ENCODE data around the gene PHF11.

PHF11 gene
- total RNA-seq: 53.1 to 99.8 (median 83.4) reads per million in 9 experiments

DNA sequence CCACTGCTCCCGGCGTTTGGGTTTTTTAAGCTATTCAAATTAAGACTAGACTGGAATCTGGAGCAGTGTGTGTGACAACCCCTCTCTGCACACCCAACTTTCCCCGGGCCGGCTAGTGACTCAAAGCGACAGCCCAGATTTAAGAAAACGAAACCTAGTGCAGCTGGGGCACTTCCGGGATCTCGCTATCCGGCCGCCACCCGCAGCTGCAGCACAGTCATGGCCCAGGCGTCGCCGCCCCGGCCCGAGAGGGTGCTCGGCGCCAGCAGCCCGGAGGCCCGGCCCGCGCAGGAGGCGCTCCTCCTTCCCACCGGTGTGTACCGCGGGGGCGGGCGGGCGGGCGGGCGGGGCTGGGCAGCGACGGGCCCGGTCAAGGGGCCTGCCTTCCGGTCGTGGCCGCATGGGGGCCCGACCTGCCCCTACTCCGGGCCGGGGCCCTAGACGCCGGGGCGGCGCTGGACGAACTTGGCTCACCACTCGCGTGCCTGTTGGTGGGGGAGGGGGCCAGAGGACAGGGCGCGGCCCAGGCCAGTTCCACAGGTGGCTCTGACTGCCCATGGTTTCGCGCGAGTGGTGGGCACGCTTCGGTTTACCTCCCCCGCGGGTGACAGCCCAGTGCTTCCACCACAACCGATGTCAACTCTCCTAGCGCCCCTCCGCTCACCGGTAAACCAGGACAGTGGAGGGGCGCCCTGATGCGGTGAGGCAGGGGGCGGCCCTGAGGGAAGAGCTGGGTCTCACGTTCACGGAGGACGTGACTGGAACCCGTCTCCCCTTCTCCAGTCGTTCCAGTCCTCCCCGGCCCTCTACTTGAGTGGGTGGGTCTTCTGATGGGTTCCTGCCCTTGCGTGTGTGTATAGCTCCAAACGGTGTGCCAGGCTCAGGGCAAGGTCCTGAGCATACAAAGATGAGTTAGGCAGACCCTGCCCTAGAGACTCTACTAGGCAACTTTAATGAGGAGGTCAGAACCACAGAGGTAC is at the start of gene PHF11:
Gene PHF11, plus strand, starts transcription at position 171 of the 980 bp plus-strand sequence. Its CDS starts 49 bp downstream, at position 220.
- Mint-ChIP-seq H3K4me1 (ENCODE audit: low read depth in 2 of 2) (peaks cover 38 to 45% of the 10 kb centered on the region in 2 donors), H3K36me3 (ENCODE audit: insufficient read depth) (peaks cover 33% of the 10 kb centered on the region), H3K27ac (peak within 1 kb of the TSS; percentile 92 to 99), H3K27me3 (no peaks in the 10 kb centered on the region), H3K9me3 (no peaks in the 10 kb centered on the region), H3K4me3 (peak within 1 kb of the TSS; percentile 97 to 98)
- ATAC-seq (replicated peaks): peak; percentile 84
- peak; percentile 76 to 81 (median 79) for DNase-seq

DNA sequence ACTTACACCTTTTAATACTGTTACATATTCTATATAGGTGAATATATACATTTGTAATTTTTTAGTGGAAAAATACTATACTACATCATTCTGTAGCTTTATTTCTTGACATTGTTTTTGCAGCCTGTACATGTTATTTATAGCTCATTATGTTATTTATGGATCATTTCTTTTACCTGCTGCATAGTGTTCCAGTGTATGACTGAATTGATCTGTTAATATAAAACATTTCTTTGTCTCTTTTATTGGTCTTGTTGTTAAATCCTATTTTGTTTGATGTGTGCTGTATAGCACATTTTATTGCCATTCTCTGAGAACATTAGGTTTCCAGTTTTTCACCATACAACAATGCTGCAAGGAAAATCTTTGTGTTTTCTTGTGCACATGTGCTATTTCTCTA is 49.3 kb upstream of the PHF11 start:
- no peaks in the 10 kb centered on the region for H3K27me3 Mint-ChIP-seq
- peaks cover 0 to 3% of the 10 kb centered on the region in 2 donors for H3K9me3 Mint-ChIP-seq
- ATAC-seq (replicated peaks) (no peak), DNase-seq (no peak)
- H3K36me3 Mint-ChIP-seq (ENCODE audit: insufficient read depth): peaks cover 29% of the 10 kb centered on the region
- H3K27ac Mint-ChIP-seq: peak overlapping the region; percentile 97 to 99
- H3K4me3 Mint-ChIP-seq: peak overlapping the region; percentile 87 to 96
- peaks cover 30 to 63% of the 10 kb centered on the region in 2 donors for H3K4me1 Mint-ChIP-seq (ENCODE audit: low read depth in 2 of 2)

DNA sequence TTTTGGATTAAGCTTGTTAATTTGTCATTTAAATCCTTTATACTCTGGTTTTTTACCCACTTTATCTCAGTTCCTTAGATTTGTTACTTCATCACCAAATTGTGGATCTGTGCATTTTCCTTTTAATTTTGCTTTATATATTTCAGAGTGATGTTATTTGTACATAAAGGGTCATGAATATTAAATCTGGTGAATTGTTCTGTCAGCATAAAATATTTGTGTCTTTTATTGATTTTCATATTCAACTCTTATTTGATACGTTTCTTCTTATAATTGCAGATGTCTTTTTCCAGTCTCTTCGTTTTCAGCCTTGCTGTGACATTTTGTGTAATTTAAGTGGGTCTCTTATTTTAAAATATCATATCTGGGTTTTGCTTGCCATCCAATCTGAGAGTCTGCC is 47.0 kb upstream of the PHF11 start:
- no peaks in the 10 kb centered on the region for H3K27me3 Mint-ChIP-seq
- H3K9me3 Mint-ChIP-seq: peaks cover 0 to under 1% of the 10 kb centered on the region in 2 donors
- DNase-seq (no peak), ATAC-seq (replicated peaks) (no peak)
- H3K27ac Mint-ChIP-seq: peak overlapping the region; percentile 38 to 88
- peak overlapping the region in 1 of 2 donors; percentile 18 for H3K4me3 Mint-ChIP-seq
- peaks cover 28 to 59% of the 10 kb centered on the region in 2 donors for H3K4me1 Mint-ChIP-seq (ENCODE audit: low read depth in 2 of 2)
- H3K36me3 Mint-ChIP-seq (ENCODE audit: insufficient read depth): peaks cover 34% of the 10 kb centered on the region

DNA sequence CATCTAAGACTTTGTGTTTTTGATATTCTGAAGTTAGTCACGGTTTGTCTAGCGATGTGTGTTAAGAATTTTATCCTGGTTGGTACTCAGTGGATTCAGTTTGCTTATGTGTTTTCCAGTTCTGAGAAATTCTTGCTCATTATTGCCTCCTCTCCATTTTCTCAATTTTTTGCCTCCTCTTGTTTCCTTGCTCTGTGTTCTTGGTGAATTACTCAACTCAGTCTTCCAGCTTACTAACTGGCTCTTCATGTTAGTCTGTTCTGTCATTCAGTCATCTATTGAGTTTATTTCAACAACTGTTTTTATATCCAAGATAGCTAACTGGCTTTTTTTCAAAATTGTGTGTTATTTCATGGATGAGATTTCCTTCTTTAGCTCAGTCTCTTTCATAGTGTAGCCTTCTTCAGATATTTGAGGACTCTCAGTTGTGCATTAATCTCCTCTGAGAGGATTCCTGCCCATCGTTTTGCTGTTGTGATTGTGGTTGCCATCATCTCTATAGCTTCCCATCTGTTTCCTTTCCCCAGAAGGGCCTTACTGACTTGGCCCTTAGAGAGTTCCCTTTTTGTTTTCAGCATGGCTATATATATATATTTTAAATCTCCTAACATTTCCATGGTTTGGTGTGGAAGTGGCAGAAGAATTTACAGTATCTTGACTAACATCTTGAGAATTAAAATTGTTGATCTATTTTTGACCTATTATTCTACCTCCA is 45.5 kb upstream of the PHF11 start:
- peaks cover 19% of the 10 kb centered on the region for H3K36me3 Mint-ChIP-seq (ENCODE audit: insufficient read depth)
- ATAC-seq (replicated peaks): no peak
- no peaks in the 10 kb centered on the region for H3K27me3 Mint-ChIP-seq
- peak overlapping the region; percentile 38 to 88 for H3K27ac Mint-ChIP-seq
- no peaks in the 10 kb centered on the region for H3K9me3 Mint-ChIP-seq
- no peak for DNase-seq
- H3K4me1 Mint-ChIP-seq (ENCODE audit: low read depth in 2 of 2): peaks cover 27 to 60% of the 10 kb centered on the region in 2 donors
- no peak overlapping the region for H3K4me3 Mint-ChIP-seq

DNA sequence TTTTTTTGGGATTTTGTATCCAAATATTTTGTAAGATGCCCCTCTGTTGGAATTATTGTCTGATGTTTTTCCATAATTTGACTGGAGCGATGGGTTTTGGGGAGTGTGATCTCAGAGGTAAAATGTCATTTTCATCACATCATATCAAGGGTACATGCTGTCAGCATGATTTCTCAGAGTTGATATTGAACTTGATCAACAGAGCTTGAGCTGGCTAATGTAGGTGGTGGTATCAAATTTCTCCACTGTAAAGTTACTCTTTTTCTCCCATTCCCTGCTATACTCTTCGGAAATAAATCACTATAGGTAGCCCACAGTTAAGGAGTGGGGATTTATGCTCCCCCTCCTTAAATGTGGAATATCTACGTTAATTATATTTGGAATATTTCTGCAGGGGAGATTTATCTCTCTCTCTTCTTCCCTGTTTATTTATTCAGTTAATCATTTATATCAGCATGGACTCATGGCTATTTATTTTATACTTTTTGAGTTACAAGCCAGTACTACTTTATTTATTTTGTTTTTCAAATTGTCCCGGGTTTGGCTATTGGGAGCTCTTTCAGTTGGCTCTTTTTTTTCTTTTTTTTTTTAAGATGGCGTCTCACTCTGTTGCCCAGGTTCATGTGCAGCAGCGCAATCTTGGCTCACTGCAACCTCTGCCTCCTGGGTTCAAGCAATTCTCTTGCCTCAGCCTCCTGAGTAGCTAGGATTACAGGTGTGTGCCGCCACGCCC is 42.9 kb upstream of the PHF11 start:
- H3K27ac Mint-ChIP-seq: no peak overlapping the region
- DNase-seq (no peak), ATAC-seq (replicated peaks) (no peak)
- peaks cover 20 to 42% of the 10 kb centered on the region in 2 donors for H3K4me1 Mint-ChIP-seq (ENCODE audit: low read depth in 2 of 2)
- H3K9me3 Mint-ChIP-seq: no peaks in the 10 kb centered on the region
- H3K36me3 Mint-ChIP-seq (ENCODE audit: insufficient read depth): peaks cover 11% of the 10 kb centered on the region
- no peak overlapping the region for H3K4me3 Mint-ChIP-seq
- H3K27me3 Mint-ChIP-seq: no peaks in the 10 kb centered on the region

DNA sequence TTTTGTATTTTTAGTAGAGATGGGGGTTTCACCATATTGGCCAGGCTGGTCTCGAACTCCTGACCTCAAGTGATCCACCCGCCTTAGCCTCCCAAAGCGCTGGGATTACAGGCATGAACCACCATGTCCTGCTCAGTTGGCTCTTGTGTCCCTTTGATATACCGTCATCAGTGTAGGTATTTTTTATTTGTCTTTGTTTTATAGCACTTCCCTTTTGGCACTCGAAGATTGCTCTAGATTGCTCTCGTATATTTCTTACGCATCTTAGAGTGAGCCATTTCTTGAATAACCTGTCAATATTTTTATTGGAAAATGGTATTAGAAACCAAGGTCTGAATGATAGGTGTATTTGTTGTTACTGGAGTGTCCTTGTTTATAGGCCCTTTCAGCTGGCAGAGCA is 42.3 kb upstream of the PHF11 start:
- H3K4me1 Mint-ChIP-seq (ENCODE audit: low read depth in 2 of 2): peaks cover 21 to 37% of the 10 kb centered on the region in 2 donors
- no peak for ATAC-seq (replicated peaks)
- H3K27me3 Mint-ChIP-seq: no peaks in the 10 kb centered on the region
- DNase-seq: no peak
- H3K4me3 Mint-ChIP-seq: no peak overlapping the region
- H3K27ac Mint-ChIP-seq: no peak overlapping the region
- H3K9me3 Mint-ChIP-seq: no peaks in the 10 kb centered on the region
- peaks cover 11% of the 10 kb centered on the region for H3K36me3 Mint-ChIP-seq (ENCODE audit: insufficient read depth)

- Mint-ChIP-seq H3K27me3 (no peaks in the 10 kb centered on the region), H3K4me1 (ENCODE audit: low read depth in 2 of 2) (peaks cover 17 to 27% of the 10 kb centered on the region in 2 donors), H3K27ac (peak overlapping the region; percentile 87 to 88), H3K4me3 (peak overlapping the region; percentile 68 to 82), H3K36me3 (ENCODE audit: insufficient read depth) (peaks cover 11% of the 10 kb centered on the region), H3K9me3 (no peaks in the 10 kb centered on the region)
- DNase-seq: no peak
- peak; percentile 99 for ATAC-seq (replicated peaks)
Measured at GRCh38 chr13:49454388-49455006, 41.3 kb upstream of the PHF11 start.

DNA sequence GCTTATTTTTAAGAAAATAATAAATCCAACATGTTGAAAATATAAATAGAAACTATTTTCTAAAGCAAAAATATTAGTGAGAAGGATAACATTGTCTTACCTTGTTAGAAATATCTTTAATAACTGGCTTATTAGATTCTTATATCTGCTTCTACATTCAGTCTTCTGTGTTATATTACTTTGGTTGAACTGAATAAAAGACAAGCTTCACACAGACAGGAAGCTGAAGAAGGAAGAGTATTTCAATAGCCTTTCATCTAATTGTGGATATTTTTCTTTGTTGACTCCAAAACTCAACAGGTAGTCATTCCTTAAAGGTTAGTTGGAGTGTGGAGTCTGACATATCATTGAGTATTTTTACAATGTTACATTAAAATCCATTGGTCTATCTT is 40.8 kb upstream of the PHF11 start:
- Mint-ChIP-seq H3K27me3 (no peaks in the 10 kb centered on the region), H3K4me1 (ENCODE audit: low read depth in 2 of 2) (peaks cover 17 to 22% of the 10 kb centered on the region in 2 donors), H3K27ac (peak overlapping the region; percentile 87 to 88), H3K36me3 (ENCODE audit: insufficient read depth) (peaks cover 11% of the 10 kb centered on the region), H3K4me3 (peak overlapping the region; percentile 68 to 82), H3K9me3 (no peaks in the 10 kb centered on the region)
- ATAC-seq (replicated peaks) (peak; percentile 44), DNase-seq (no peak)

DNA sequence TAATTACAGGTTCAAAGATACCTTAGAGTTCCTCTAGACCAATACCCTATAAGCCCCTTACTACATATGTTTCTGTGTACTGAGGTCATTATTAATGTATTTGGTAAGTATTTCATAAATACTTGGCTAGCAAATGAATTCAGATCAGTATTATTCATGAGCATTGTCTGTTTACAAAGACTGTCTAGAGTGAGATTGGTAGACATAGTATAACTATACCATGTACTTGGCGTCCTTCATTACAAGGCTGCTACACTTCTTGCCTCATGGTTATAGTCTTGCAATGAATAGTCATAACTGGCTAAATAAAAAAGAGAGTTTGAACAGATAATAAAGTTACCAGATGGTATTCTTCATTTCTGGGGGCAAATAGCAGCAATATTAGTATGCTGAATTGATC is 39.6 kb upstream of the PHF11 start:
- H3K4me1 Mint-ChIP-seq (ENCODE audit: low read depth in 2 of 2): peaks cover 12 to 16% of the 10 kb centered on the region in 2 donors
- H3K27me3 Mint-ChIP-seq: no peaks in the 10 kb centered on the region
- H3K27ac Mint-ChIP-seq: no peak overlapping the region
- no peak for DNase-seq
- ATAC-seq (replicated peaks): no peak
- H3K36me3 Mint-ChIP-seq (ENCODE audit: insufficient read depth): peaks cover 11% of the 10 kb centered on the region
- no peaks in the 10 kb centered on the region for H3K9me3 Mint-ChIP-seq
- H3K4me3 Mint-ChIP-seq: no peak overlapping the region

DNA sequence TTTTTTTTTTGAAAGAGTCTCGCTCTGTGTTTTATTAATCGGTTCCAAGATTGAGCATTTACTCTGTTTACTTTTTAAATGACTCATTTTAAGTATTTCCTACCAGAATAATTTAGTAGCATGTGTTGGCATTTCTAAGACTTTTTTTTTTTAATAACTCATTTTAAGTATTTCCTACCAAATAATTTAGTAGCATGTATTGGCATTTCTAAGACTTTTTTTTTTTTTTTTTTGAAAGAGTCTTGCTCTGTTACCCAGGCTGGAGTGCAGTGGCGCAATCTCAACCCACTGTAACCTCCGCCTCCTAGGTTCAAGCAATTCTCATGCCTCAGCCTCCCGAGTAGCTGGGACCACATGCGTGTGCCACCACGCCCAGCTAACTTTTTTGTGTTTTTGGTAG is 38.5 kb upstream of the PHF11 start:
- Mint-ChIP-seq H3K4me1 (ENCODE audit: low read depth in 2 of 2) (peaks cover 12 to 16% of the 10 kb centered on the region in 2 donors), H3K4me3 (no peak overlapping the region), H3K36me3 (ENCODE audit: insufficient read depth) (peaks cover 7% of the 10 kb centered on the region), H3K27ac (no peak overlapping the region), H3K9me3 (no peaks in the 10 kb centered on the region), H3K27me3 (no peaks in the 10 kb centered on the region)
- no peak for ATAC-seq (replicated peaks)
- DNase-seq: no peak

- ATAC-seq (replicated peaks) (no peak), DNase-seq (no peak)
- peaks cover 6 to 9% of the 10 kb centered on the region in 2 donors for H3K4me1 Mint-ChIP-seq (ENCODE audit: low read depth in 2 of 2)
- no peaks in the 10 kb centered on the region for H3K27me3 Mint-ChIP-seq
- no peak overlapping the region for H3K4me3 Mint-ChIP-seq
- no peak overlapping the region for H3K27ac Mint-ChIP-seq
- no peaks in the 10 kb centered on the region for H3K9me3 Mint-ChIP-seq
- H3K36me3 Mint-ChIP-seq (ENCODE audit: insufficient read depth): peaks cover 15% of the 10 kb centered on the region
Measured at GRCh38 chr13:49459580-49459979, 36.2 kb upstream of the PHF11 start.

- ATAC-seq (replicated peaks): no peak
- Mint-ChIP-seq H3K9me3 (no peaks in the 10 kb centered on the region), H3K4me1 (ENCODE audit: low read depth in 2 of 2) (no peaks in the 10 kb centered on the region), H3K4me3 (no peak overlapping the region), H3K27ac (no peak overlapping the region), H3K27me3 (no peaks in the 10 kb centered on the region), H3K36me3 (ENCODE audit: insufficient read depth) (peaks cover 47% of the 10 kb centered on the region)
- DNase-seq: no peak
Measured at GRCh38 chr13:49464085-49464484, 31.7 kb upstream of the PHF11 start.
